NOMO-1 treated with DMSO at 0.1 percent for 48 hours (cell line): Measurements from ENCODE around the gene PCNX2.
A peak's percentile ranks its signal among the peaks of the same experiment; 100 is the strongest.

Source experiments
- DNase-seq: peaks from one replicate; lab custom pipeline; 2025; ENCODE audit not compliant: unreplicated experiment; lab: John Stamatoyannopoulos, UW

The PCNX2 gene

DNA sequence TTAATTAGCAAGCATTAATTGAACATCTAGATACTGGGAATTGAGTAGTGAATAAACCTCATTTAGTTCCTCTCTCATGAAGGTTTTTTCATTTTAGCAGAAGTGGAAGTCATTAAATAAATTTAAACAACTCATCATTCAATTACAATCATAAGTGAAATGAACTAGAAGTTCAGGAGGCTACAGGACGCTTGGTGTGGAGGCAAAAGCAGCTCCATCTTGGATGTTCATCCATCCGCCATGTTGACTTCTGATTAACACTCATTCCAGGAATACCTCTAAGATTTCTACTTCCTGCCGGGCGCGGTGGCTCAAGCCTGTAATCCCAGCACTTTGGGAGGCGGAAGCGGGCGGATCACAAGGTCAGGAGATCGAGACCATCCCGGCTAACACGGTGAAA, 356.6 kb downstream of the PCNX2 start:
- DNase-seq, result no peak

DNA sequence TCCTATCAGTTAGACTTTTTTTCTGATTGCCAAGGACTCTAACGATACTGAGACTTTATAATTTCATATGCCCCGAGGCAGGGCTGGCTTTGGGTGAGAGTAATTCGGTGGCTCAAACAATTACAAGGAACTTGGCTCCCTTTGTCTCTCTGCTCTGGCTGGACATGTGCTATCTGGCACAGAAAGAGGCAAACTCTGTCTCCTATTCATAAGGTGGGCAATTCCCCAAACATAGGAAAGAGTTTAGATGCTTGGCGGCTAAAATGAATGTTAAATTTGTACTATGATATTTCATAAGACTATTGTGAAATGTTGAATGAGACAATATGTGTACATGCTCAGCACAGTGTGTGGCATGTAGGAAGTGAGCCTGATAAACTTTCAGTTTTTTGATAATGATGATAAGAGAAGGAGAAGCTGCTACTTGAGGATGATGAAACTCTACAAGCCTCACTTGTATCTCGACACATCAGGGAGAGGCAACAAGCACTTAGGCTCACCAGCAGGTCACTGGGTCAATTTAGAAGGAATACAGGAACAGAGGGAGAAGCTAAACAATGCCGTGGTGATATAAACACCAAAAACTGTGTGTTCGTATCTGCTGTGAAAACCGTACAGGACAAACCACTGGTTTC, 357.7 kb downstream of the PCNX2 start:
- peak; percentile 68 for DNase-seq

DNA sequence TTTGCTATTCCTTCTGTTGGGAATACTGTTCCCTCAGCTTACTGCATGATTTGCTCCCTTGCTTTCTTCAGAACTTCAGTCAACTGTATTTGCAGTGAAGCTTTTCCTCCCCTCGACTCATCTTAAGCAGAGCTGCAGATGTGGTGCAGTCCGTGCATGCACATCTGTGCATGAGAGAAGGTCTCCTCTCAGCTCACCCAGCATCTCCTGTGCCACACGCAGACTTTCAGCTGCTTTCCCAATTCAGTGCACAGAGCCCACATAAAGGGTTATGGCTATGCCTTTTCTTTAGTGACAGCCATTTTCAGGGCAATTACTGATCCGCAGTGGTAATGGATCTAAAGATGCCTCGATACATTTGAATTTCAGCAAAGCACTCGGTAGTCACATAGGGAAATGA, 358.6 kb downstream of the PCNX2 start:
- DNase-seq, result no peak
